GM19035 (cell line): Measurements from ENCODE around the gene TINAGL1.

Experiments used
- ATAC-seq: cut with Tn5 transposase; IDR thresholded peaks from one replicate; pipeline ENCODE4 v1.9.1; 2021; ENCODE audit not compliant: unreplicated experiment

TINAGL1 gene

GRCh38 chr1:31626223-31627207, 50.2 kb downstream of the TINAGL1 start:
- ATAC-seq = no peak

- ATAC-seq = no peak
These were observed 51.1 kb downstream of the TINAGL1 start for GRCh38 chr1:31627301-31627929.

- ATAC-seq = no peak
These were observed 51.7 kb downstream of the TINAGL1 start for GRCh38 chr1:31627930-31628559.

- ATAC-seq = no peak
These were observed 52.7 kb downstream of the TINAGL1 start for GRCh38 chr1:31628931-31629556.

- ATAC-seq = no peak
These were observed 56.3 kb downstream of the TINAGL1 start for GRCh38 chr1:31632649-31633048.

GRCh38 chr1:31633117-31633516, 56.8 kb downstream of the TINAGL1 start:
- no peak for ATAC-seq
